K562 (cell line): ENCODE results near the gene UBR3. TPM values are rescaled to one million over a fixed set of nuclear protein-coding genes. Genes with fewer than 3 reads are reported as not detected.
A peak's percentile ranks its signal among the peaks of the same experiment; 100 is the strongest.

ENCODE experiments used
- DACH1 ChIP-seq: fragments of 450-650 bp; IDR thresholded peaks from 2 replicates; pipeline ENCODE4 v1.6.1; 2018; ENCODE audit not compliant: partially characterized antibody
- MAFG ChIP-seq: fragments of 450-650 bp; conservative IDR thresholded peaks from 2 replicates; pipeline ENCODE4 v1.6.1; 2016; ENCODE audit warnings: missing genetic modification characterization, missing compliant biosample characterization
- NUFIP1 ChIP-seq: fragments of 450-650 bp; IDR thresholded peaks from 2 replicates; pipeline ENCODE4 v1.6.1; 2018; ENCODE audit not compliant: partially characterized antibody
- SREBF2 ChIP-seq: sonication (generic); formaldehyde crosslinking; IDR thresholded peaks from 2 replicates; pipeline ENCODE4 v1.4.0; 2020; ENCODE audit warnings: mild to moderate bottlenecking, missing genetic modification reagents
- ZNF140 ChIP-seq: fragments of 250-450 bp; sonication (Bioruptor Pico); IDR thresholded peaks from 2 replicates; pipeline ENCODE4 v1.8.0; 2021; ENCODE audit warnings: moderate library complexity, mild to moderate bottlenecking, inconsistent platforms
- ZNF384 ChIP-seq: IDR thresholded peaks from 2 replicates; pipeline ENCODE4 v1.6.1; 2012; ENCODE audit warnings: low read depth, low read length, improper control_type of control experiment
- ZNF589 ChIP-seq: fragments of 200-800 bp; sonication (Bioruptor generic); IDR thresholded peaks from 2 replicates; pipeline ENCODE4 v1.6.1; 2016; ENCODE audit warnings: low read depth, missing genetic modification characterization, missing compliant biosample characterization
- ZNF780A ChIP-seq: fragments of 250-450 bp; sonication (Bioruptor Pico); IDR thresholded peaks from 2 replicates; pipeline ENCODE4 v1.5.0; 2021; ENCODE audit warnings: mild to moderate bottlenecking
- polyA plus RNA-seq, 8 experiments: library from polyadenylated mRNA; depleted of rRNA in 4 of 8; stranded (reverse) in 5 of 8; unstranded in 3 of 8; fragments of >200 nt; fragmentation: Nextera tagmentation in 2 of 8; fragmentation: Illumina TruSeq in 1 of 8; extraction: Ambion mirVana in 2 of 8; extraction: Trizol in 1 of 8; gene quantifications; 2 replicates each; pipeline versions ENCODE4 v1.2.1 to v1.2.3, GENCODE V29; 2011 to 2014; ENCODE audit warnings: inconsistent platforms in 1 of 8, missing spikeins in 1 of 8
- total RNA-seq, 7 experiments: library from RNA; depleted of rRNA in 6 of 7; stranded (reverse); fragments of >200 nt in 6 of 7; fragmentation: Illumina TruSeq in 2 of 7; extraction: Trizol in 2 of 7; gene quantifications; 2 replicates each; pipeline versions ENCODE4 v1.2.1 to v1.2.3, GENCODE V29; 2011 to 2021; ENCODE audit warnings: low replicate concordance in 1 of 7
- TF ChIP-seq, protein P1 (sequence below): fragments of 200-800 bp; sonication (Bioruptor generic); IDR thresholded peaks from 2 replicates; pipeline ENCODE4 v1.6.1; 2017; ENCODE audit warnings: missing genetic modification characterization, missing compliant biosample characterization
- TF ChIP-seq, protein P2 (sequence below): IDR thresholded peaks from 2 replicates; pipeline ENCODE4 v1.6.1; 2016; ENCODE audit warnings: missing genetic modification characterization, missing compliant biosample characterization
- TF ChIP-seq, protein P3 (sequence below): sonication (generic); formaldehyde crosslinking; IDR thresholded peaks from 2 replicates; pipeline ENCODE4 v1.8.0; 2022; ENCODE audit warnings: missing genetic modification reagents, mild to moderate bottlenecking, moderate library complexity, borderline replicate concordance
- TF ChIP-seq, protein P4 (sequence below): fragments of 450-650 bp; IDR thresholded peaks from 2 replicates; pipeline ENCODE4 v1.6.1; 2016; ENCODE audit warnings: low read depth
- TF ChIP-seq, protein P5 (sequence below): fragments of 450-650 bp; formaldehyde crosslinking; conservative IDR thresholded peaks from 2 replicates; pipeline ENCODE4 v1.4.0; 2022; ENCODE audit warnings: mild to moderate bottlenecking, missing genetic modification characterization

The UBR3 gene
- total and polyA plus RNA-seq, 9 of the 15 experiments (the other 6 are each of a cell fraction or from before 2014, with no cell fraction given), result 14.4 to 63.5 (median 40.4) TPM

DNA sequence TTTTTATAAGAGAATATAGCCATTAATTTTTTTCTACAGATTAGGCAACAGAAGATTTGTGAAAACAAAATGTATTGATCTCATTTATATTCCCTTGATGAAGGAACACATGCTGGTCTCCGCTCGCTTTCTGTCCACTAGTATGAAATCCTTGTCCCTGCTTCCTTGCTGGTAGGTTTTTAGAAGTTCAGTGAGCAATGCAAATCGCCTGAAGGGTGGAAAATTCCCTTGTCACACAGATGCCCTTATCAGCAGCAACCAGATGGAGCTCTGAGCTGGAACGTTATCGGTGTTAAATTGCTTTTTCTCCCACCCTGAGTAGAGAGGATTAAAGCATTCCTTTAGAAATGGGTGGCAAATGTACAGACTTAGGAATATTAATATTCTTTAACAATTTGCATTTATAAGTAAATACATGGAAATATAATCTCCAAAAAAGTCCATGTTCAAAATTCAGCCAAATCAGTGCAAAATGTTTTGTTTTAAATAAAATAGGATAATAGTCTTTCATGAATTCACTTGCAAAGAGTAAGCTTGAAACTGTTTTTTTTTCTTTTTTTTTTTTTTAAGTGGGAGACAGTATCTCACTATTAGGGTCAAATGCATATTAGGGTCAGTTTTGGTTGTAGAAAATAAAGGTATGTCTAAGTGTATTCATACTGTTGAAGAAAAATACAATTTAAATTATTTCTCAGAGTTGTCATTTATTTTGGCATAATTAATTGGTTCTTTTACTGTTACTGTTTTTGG lies 186.7 kb downstream of the UBR3 start (continued):
- TF ChIP-seq ZNF140 (CRISPR knock-in tag), result no peak
- TF ChIP-seq MAFG (tag), result peak; percentile 71; the same call in 1 of the 2 replicates
- TF ChIP-seq DACH1, result peak; percentile 71
- TF ChIP-seq, protein P1, sequence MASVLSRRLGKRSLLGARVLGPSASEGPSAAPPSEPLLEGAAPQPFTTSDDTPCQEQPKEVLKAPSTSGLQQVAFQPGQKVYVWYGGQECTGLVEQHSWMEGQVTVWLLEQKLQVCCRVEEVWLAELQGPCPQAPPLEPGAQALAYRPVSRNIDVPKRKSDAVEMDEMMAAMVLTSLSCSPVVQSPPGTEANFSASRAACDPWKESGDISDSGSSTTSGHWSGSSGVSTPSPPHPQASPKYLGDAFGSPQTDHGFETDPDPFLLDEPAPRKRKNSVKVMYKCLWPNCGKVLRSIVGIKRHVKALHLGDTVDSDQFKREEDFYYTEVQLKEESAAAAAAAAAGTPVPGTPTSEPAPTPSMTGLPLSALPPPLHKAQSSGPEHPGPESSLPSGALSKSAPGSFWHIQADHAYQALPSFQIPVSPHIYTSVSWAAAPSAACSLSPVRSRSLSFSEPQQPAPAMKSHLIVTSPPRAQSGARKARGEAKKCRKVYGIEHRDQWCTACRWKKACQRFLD (CRISPR knock-in tag), result peak; percentile 78; the same call in 1 of the 2 replicates
- TF ChIP-seq, protein P2, sequence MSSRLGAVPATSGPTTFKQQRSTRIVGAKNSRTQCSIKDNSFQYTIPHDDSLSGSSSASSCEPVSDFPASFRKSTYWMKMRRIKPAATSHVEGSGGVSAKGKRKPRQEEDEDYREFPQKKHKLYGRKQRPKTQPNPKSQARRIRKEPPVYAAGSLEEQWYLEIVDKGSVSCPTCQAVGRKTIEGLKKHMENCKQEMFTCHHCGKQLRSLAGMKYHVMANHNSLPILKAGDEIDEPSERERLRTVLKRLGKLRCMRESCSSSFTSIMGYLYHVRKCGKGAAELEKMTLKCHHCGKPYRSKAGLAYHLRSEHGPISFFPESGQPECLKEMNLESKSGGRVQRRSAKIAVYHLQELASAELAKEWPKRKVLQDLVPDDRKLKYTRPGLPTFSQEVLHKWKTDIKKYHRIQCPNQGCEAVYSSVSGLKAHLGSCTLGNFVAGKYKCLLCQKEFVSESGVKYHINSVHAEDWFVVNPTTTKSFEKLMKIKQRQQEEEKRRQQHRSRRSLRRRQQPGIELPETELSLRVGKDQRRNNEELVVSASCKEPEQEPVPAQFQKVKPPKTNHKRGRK, result no peak
- TF ChIP-seq, protein P3, sequence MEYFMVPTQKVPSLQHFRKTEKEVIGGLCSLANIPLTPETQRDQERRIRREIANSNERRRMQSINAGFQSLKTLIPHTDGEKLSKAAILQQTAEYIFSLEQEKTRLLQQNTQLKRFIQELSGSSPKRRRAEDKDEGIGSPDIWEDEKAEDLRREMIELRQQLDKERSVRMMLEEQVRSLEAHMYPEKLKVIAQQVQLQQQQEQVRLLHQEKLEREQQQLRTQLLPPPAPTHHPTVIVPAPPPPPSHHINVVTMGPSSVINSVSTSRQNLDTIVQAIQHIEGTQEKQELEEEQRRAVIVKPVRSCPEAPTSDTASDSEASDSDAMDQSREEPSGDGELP, result peak; percentile 29; the same call in 1 of the 2 replicates
- TF ChIP-seq, protein P4, sequence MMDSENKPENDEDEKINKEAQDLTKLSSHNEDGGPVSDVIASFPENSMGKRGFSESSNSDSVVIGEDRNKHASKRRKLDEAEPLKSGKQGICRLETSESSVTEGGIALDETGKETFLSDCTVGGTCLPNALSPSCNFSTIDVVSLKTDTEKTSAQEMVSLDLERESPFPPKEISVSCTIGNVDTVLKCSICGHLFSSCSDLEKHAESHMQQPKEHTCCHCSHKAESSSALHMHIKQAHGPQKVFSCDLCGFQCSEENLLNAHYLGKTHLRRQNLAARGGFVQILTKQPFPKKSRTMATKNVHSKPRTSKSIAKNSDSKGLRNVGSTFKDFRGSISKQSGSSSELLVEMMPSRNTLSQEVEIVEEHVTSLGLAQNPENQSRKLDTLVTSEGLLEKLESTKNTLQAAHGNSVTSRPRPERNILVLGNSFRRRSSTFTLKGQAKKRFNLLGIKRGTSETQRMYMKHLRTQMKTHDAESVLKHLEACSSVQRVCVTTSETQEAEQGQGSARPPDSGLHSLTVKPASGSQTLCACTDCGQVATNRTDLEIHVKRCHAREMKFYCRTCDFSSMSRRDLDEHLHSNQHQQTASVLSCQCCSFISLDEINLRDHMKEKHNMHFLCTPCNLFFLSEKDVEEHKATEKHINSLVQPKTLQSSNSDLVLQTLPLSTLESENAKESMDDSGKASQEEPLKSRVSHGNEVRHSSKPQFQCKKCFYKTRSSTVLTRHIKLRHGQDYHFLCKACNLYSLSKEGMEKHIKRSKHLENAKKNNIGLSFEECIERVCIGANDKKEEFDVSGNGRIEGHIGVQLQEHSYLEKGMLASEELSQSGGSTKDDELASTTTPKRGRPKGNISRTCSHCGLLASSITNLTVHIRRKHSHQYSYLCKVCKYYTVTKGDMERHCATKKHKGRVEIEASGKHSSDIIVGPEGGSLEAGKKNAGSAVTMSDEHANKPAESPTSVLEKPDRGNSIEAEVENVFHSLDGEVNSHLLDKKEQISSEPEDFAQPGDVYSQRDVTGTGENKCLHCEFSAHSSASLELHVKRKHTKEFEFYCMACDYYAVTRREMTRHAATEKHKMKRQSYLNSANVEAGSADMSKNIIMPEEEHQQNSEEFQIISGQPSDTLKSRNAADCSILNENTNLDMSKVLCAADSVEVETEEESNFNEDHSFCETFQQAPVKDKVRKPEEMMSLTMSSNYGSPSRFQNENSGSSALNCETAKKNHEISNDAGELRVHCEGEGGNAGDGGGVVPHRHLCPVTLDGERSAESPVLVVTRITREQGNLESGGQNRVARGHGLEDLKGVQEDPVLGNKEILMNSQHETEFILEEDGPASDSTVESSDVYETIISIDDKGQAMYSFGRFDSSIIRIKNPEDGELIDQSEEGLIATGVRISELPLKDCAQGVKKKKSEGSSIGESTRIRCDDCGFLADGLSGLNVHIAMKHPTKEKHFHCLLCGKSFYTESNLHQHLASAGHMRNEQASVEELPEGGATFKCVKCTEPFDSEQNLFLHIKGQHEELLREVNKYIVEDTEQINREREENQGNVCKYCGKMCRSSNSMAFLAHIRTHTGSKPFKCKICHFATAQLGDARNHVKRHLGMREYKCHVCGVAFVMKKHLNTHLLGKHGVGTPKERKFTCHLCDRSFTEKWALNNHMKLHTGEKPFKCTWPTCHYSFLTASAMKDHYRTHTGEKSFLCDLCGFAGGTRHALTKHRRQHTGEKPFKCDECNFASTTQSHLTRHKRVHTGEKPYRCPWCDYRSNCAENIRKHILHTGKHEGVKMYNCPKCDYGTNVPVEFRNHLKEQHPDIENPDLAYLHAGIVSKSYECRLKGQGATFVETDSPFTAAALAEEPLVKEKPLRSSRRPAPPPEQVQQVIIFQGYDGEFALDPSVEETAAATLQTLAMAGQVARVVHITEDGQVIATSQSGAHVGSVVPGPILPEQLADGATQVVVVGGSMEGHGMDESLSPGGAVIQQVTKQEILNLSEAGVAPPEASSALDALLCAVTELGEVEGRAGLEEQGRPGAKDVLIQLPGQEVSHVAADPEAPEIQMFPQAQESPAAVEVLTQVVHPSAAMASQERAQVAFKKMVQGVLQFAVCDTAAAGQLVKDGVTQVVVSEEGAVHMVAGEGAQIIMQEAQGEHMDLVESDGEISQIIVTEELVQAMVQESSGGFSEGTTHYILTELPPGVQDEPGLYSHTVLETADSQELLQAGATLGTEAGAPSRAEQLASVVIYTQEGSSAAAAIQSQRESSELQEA, result no peak
- TF ChIP-seq ZNF780A, result no peak
- TF ChIP-seq SREBF2, result no peak
- TF ChIP-seq NUFIP1, result no peak
- TF ChIP-seq, protein P5, sequence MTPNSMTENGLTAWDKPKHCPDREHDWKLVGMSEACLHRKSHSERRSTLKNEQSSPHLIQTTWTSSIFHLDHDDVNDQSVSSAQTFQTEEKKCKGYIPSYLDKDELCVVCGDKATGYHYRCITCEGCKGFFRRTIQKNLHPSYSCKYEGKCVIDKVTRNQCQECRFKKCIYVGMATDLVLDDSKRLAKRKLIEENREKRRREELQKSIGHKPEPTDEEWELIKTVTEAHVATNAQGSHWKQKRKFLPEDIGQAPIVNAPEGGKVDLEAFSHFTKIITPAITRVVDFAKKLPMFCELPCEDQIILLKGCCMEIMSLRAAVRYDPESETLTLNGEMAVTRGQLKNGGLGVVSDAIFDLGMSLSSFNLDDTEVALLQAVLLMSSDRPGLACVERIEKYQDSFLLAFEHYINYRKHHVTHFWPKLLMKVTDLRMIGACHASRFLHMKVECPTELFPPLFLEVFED (CRISPR knock-in tag), result 0 out of 2 replicates have a peak, but pooled peaks have one; percentile 31
- TF ChIP-seq ZNF384, result peak; percentile 85
- TF ChIP-seq ZNF589, result 0 out of 2 replicates have a peak, but pooled peaks have one; percentile 29
